ENCODE measurements around the gene HAGHL. TPM values are rescaled to one million over a fixed set of nuclear protein-coding genes. Genes with fewer than 3 reads are reported as not detected.

The HAGHL gene
- total RNA-seq, 1 experiment from 2014 or later = 4.0 TPM

DNA sequence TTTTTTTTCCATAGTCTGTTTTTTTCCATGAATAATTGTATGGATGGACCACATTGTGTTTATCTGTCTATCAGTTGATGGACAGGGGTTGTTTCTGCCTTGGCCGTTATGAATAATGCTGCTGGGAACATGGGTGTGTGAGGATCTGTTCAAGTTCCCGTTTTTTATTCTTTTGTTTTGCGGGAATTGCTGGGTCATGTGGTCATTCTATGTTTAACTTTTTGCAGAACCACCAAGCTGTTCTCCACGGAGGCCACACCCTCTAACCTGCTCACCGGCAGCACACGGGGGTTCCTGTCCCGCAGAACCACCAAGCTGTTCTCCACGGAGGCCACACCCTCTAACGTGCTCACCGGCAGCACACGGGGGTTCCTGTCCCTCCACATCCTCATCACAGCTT, 27.8 kb downstream of the HAGHL start:
- DNase-seq (ENCODE audit: low read depth) = no peak

DNA sequence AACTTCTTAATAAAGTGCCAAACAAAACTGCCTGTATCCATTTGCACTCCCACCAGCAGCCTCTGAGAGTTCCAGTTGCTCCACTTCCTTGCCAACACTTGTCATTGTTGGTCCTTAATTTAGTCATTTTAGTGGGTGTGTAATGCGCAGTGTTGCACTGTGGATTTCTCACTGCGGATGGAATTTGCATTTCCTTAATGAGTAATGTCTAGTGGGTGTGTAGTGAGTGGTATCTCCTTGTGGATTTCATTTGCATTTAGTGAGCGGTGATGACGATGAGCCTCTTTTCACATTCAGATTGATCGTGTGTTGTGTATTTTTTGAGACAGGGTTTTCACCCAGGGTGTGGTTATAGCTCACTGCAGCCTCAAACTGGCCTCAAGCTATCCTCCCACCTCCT, 29.5 kb downstream of the HAGHL start:
- no peak for DNase-seq (ENCODE audit: low read depth)

GRCh38 chr16:759110-759910, 32.4 kb downstream of the HAGHL start:
- no peak for DNase-seq (ENCODE audit: low read depth)

DNA sequence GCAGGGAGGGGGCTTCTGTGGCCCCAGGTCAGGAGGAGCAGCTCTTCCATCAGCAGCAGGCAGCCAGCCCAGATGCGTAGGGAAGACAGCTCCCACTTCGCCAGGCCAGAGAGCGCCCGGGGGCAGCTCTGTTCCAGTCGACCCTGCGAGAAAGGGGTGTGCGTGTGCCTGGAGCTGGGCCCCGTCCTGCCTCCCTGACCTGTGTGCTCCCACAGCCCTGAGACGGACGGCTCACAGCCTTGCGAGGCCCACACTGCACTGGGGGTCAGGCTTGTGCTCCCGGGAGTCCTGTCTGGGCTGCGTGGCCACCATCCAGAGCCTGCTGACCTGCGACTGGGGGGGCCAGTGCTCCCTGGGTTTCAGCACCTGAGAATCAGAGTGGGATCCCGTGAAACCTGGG, 33.2 kb downstream of the HAGHL start:
- DNase-seq (ENCODE audit: low read depth) = no peak

- DNase-seq (ENCODE audit: low read depth) = no peak
These were observed 33.8 kb downstream of the HAGHL start, which contains the start of gene MSLN for GRCh38 chr16:760545-761343. Gene MSLN, plus strand, starts transcription at chr16:760734. Its CDS starts 1,947 bp downstream, at chr16:762681.

- DNase-seq (ENCODE audit: low read depth) = no peak
These were observed 35.0 kb downstream of the HAGHL start for GRCh38 chr16:761625-762513.

DNA sequence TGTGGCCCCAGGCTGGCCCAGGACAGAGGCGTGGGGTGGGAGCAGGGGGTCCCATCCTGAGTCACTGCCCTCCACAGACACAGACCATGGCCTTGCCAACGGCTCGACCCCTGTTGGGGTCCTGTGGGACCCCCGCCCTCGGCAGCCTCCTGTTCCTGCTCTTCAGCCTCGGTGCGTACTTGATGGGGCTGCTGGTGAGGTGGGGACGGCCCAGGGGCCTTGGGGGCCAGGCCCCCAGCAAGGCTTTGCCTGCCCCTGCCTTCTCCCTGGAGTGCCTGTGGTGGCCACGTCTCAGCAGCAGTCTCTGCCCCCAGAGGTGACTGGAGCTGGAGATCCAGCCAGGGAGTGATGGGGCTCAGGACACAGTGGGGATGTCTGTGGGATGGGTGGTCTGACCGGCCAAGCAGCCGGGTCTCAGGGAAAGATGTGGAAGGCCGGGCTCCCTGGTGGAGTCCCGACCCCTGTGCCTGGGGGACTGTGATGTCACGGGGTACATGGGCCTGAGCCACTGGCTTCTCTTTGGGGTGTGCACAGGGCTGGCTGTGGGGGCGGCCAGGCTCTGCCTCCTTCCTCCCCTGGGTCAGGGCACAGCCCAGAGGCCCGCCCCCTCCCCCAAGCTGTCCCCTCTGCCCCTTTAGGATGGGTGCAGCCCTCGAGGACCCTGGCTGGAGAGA, 35.8 kb downstream of the HAGHL start:
- DNase-seq (ENCODE audit: low read depth) = no peak

- no peak for DNase-seq (ENCODE audit: low read depth)
These were observed 36.7 kb downstream of the HAGHL start for GRCh38 chr16:763369-764183.

DNA sequence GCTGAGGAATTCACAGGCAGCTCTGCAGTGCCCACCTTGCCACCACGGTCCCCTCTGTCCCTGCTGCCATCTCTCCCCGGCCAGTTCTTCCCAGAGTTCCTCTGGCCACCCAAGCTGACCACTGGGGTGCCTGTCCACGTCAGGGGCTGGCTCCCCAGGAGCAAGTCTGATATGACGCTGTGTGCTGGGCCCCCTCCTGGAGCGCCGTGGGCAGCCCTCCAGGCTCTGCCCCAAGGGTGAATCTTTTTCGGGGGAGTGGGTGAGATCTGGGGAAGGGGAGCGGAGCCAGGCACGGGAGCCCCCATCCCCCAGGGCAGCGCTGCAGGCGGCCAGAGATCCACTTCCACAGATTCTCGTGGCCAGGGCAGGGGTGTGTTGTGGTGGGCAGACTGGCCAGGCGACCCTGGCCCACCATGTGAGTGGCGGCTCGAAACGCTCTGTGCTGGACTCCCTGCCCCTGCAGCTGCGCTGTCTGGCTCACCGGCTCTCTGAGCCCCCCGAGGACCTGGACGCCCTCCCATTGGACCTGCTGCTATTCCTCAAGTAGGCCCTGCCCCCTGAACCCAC, 37.4 kb downstream of the HAGHL start:
- no peak for DNase-seq (ENCODE audit: low read depth)

DNA sequence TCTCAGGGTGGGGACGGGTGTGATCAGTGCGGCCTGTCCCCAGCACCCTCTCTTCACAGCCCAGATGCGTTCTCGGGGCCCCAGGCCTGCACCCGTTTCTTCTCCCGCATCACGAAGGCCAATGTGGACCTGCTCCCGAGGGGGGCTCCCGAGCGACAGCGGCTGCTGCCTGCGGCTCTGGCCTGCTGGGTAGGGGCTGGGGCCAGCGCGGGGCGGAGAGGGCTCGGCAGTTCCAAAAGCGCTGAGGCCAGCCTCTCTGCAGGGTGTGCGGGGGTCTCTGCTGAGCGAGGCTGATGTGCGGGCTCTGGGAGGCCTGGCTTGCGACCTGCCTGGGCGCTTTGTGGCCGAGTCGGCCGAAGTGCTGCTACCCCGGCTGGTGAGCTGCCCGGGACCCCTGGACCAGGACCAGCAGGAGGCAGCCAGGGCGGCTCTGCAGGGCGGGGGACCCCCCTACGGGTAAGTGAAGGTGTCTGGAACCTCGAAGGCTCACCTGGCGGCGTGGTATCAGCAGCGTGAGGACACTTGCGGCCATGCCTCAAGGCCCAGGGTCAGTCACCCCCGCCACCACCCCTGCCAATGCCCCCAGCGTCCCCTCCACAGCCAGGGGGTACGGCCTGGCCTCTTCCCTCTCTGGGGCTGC, 38.1 kb downstream of the HAGHL start:
- DNase-seq (ENCODE audit: low read depth) = no peak

GRCh38 chr16:765488-765865, 38.6 kb downstream of the HAGHL start:
- DNase-seq (ENCODE audit: low read depth) = no peak

DNA sequence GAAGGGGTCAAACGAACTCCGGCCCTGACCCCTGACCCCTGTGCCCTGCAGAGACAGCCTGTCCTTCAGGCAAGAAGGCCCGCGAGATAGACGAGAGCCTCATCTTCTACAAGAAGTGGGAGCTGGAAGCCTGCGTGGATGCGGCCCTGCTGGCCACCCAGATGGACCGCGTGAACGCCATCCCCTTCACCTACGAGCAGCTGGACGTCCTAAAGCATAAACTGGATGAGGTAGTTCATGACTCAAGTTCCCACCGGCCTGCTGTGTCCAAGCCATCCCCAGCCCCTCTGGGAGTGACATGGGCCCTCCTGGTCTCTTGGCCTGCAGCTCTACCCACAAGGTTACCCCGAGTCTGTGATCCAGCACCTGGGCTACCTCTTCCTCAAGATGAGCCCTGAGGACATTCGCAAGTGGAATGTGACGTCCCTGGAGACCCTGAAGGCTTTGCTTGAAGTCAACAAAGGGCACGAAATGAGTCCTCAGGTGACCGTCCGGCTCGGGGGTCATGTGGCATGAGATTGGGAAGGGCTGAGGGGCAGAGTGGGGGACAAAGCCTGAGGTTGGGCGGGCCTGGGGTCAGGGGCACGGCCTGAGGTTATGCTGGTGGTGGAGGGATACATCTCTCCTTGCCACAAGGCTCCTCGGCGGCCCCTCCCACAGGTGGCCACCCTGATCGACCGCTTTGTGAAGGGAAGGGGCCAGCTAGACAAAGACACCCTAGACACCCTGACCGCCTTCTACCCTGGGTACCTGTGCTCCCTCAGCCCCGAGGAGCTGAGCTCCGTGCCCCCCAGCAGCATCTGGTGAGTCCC, 39.3 kb downstream of the HAGHL start:
- DNase-seq (ENCODE audit: low read depth) = no peak

DNA sequence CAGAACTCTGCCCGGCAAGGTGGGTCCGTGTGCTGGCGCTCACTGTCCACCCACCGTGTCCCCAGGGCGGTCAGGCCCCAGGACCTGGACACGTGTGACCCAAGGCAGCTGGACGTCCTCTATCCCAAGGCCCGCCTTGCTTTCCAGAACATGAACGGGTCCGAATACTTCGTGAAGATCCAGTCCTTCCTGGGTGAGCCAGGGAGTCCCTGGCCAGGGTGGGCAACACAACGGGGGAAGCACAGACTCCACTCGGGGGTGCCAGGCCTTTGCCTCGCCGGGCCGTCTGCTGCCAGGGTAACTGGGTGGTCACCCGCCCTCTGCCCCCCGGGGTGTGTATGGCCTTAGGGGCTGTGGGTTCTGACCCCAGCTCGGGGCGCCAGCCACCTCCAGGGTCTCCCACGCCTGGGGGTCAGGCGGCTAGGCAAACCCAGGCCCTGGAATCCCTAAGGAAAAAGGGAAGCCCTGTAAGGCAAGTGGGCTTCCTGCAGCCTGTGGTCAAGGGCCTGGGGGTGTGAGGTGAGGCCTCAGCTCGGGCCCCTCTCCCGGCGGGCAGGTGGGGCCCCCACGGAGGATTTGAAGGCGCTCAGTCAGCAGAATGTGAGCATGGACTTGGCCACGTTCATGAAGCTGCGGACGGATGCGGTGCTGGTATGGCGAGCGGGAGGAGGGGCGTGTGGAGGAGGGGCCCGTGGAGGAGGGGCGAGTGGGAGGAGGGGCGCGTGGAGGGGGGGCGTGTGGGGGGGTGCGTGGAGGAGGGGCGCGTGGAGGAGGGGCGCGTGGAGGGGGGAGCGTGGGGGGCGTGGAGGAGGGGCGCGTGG, 40.1 kb downstream of the HAGHL start:
- DNase-seq (ENCODE audit: low read depth) = no peak

DNA sequence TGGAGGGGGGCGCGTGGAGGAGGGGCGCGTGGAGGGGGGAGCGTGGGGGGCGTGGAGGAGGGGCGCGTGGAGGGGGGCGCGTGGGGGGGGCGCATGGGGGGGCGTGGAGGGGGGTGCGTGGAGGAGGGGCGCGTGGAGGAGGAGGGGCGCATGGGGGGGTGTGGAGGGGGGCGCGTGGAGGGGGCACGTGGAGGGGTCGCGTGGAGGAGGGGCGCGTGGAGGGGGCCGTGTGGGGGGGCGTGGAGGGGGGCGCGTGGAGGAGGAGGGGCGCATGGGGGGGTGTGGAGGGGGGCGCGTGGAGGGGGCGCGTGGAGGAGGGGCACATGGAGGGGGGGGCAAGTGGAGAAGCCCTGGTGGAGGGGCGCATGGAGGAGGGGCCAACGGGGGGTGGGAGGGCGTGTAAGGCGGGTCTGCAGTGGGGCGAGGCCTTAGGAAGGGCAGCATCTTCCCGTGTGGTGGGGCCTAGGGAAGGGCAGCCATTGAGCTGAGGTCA, 40.9 kb downstream of the HAGHL start:
- no peak for DNase-seq (ENCODE audit: low read depth)

GRCh38 chr16:768428-768827, 41.5 kb downstream of the HAGHL start:
- DNase-seq (ENCODE audit: low read depth) = no peak

DNA sequence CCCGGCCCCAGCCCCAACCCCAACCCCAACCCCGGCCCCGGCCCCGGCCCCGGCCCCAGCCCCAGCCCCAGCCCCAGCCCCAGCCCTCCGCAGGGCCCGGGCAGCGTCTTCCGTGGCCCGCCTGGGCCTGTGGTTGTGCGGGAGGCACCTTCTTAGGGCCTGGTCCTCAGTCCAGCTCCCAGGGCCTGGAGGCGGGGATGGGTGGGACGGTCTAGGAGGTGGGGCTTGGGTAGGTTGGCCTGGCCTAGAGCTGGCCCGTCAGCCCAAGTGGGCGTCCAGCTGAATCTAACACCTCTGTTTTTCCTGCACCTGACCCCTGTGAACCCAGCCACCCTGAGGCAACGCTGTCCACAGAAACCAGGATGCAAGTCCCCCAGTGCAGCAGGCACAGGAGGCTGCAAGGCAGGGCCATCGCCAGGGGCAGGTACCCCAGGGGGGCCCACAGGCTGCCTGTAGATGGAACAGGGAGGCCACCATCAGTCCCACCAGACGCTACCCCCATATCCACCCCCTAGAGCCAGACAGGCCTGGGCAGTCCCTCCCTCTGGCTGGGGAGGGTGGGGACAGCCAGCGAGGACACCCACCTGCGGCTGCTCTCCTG, 42.4 kb downstream of the HAGHL start:
- no peak for DNase-seq (ENCODE audit: low read depth)

DNA sequence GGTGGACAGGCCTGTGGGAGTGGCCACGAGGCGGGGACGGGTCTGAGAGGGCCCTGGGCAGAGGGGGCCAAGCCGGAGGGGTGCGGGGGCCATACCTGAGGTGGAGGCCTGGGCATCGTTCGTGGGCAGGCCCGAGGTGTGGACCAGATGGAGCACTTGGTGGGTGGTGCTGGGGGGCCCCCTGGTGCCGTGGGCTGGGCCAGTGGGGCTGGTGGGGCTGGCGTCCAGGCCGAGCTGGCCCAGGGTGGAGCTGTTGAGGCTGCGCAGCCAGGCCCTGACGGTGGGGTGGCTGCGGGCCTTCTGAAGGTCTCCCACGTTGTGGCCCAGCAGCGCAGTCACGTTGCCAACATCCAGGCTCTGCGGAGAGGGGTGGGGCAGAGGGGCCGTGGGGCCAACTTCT, 43.0 kb downstream of the HAGHL start:
- no peak for DNase-seq (ENCODE audit: low read depth)

Measured in RPMI7951 (cell line).